Measurements from ENCODE around the gene CLECL1.
A peak's percentile ranks its signal among the peaks of the same experiment; 100 is the strongest.

CLECL1 gene

GRCh38 chr12:9736936-9737705, 4.2 kb upstream of the CLECL1 start:
- TF ChIP-seq Cebpa-rat (IDR thresholded peaks at IDR 0.05), result no peak
- no peaks in the 10 kb centered on the region for H3K36me3 ChIP-seq
- no peaks in the 10 kb centered on the region for H4K20me1 ChIP-seq
- H3K4me1 ChIP-seq, result peaks cover 36% of the 10 kb centered on the region
- peak overlapping the region; percentile 8; the same call in 1 of the 2 replicates for H3K9ac ChIP-seq
- H3K4me3 ChIP-seq, result no peak overlapping the region
- H3K4me2 ChIP-seq, result peak overlapping the region; percentile 65
- no peaks in the 10 kb centered on the region for H3K27me3 ChIP-seq
- peak overlapping the region; percentile 74 for H3K27ac ChIP-seq
- peaks cover 10% of the 10 kb centered on the region for H3K9me3 ChIP-seq

GRCh38 chr12:9735601-9736000, 2.7 kb upstream of the CLECL1 start:
- H3K9me3 ChIP-seq, result peaks cover 10% of the 10 kb centered on the region
- no peak overlapping the region for H3K4me2 ChIP-seq
- H3K9ac ChIP-seq, result no peak overlapping the region
- peaks cover 26% of the 10 kb centered on the region for H3K4me1 ChIP-seq
- H3K27ac ChIP-seq, result no peak overlapping the region
- H3K27me3 ChIP-seq, result no peaks in the 10 kb centered on the region
- no peak for TF ChIP-seq Cebpa-rat (IDR thresholded peaks at IDR 0.05)
- H4K20me1 ChIP-seq, result no peaks in the 10 kb centered on the region
- no peak overlapping the region for H3K4me3 ChIP-seq
- no peaks in the 10 kb centered on the region for H3K36me3 ChIP-seq

- H3K4me1 ChIP-seq, result peaks cover 7% of the 10 kb centered on the region
- H3K27me3 ChIP-seq, result no peaks in the 10 kb centered on the region
- no peak overlapping the region for H3K27ac ChIP-seq
- no peaks in the 10 kb centered on the region for H3K36me3 ChIP-seq
- no peak for TF ChIP-seq Cebpa-rat (IDR thresholded peaks at IDR 0.05)
- no peak overlapping the region for H3K4me2 ChIP-seq
- no peaks in the 10 kb centered on the region for H4K20me1 ChIP-seq
- H3K4me3 ChIP-seq, result no peak overlapping the region
- no peaks in the 10 kb centered on the region for H3K9me3 ChIP-seq
- H3K9ac ChIP-seq, result no peak overlapping the region
Observed at GRCh38 chr12:9731797-9732196, 1.1 kb downstream of the CLECL1 start.

GRCh38 chr12:9731393-9731792, 1.5 kb downstream of the CLECL1 start:
- H3K36me3 ChIP-seq, result no peaks in the 10 kb centered on the region
- H3K4me3 ChIP-seq, result no peak overlapping the region
- H3K4me1 ChIP-seq, result peaks cover 3% of the 10 kb centered on the region; the same call in 1 of the 2 replicates
- no peak overlapping the region for H3K9ac ChIP-seq
- H4K20me1 ChIP-seq, result no peaks in the 10 kb centered on the region
- no peak for TF ChIP-seq Cebpa-rat (IDR thresholded peaks at IDR 0.05)
- no peaks in the 10 kb centered on the region for H3K9me3 ChIP-seq
- no peak overlapping the region for H3K27ac ChIP-seq
- H3K27me3 ChIP-seq, result no peaks in the 10 kb centered on the region
- H3K4me2 ChIP-seq, result no peak overlapping the region

GRCh38 chr12:9730591-9730990, 2.3 kb downstream of the CLECL1 start:
- Histone ChIP-seq H3K27ac (no peak overlapping the region), H4K20me1 (no peaks in the 10 kb centered on the region), H3K36me3 (no peaks in the 10 kb centered on the region), H3K9me3 (no peaks in the 10 kb centered on the region), H3K9ac (no peak overlapping the region), H3K4me3 (no peak overlapping the region), H3K4me1 (no peaks in the 10 kb centered on the region), H3K27me3 (no peaks in the 10 kb centered on the region), H3K4me2 (no peak overlapping the region)
- TF ChIP-seq Cebpa-rat (IDR thresholded peaks at IDR 0.05), result no peak

- Histone ChIP-seq H3K9ac (no peak overlapping the region), H4K20me1 (no peaks in the 10 kb centered on the region), H3K4me2 (no peak overlapping the region), H3K4me3 (no peak overlapping the region), H3K27ac (no peak overlapping the region), H3K9me3 (no peaks in the 10 kb centered on the region), H3K36me3 (no peaks in the 10 kb centered on the region), H3K27me3 (no peaks in the 10 kb centered on the region), H3K4me1 (no peaks in the 10 kb centered on the region)
- no peak for TF ChIP-seq Cebpa-rat (IDR thresholded peaks at IDR 0.05)
Observed at GRCh38 chr12:9730011-9730410, 2.9 kb downstream of the CLECL1 start.

GRCh38 chr12:9729082-9729481, 3.8 kb downstream of the CLECL1 start:
- Histone ChIP-seq H3K4me1 (no peaks in the 10 kb centered on the region), H3K4me2 (no peak overlapping the region), H3K4me3 (no peak overlapping the region)

GRCh38 chr12:9727813-9728212, 5.1 kb downstream of the CLECL1 start:
- Histone ChIP-seq H4K20me1 (no peaks in the 10 kb centered on the region), H3K4me3 (no peak overlapping the region), H3K4me1 (0 out of 2 replicates have a peak, but pooled peaks cover under 1% of the 10 kb centered on the region), H3K27me3 (no peaks in the 10 kb centered on the region), H3K9me3 (no peaks in the 10 kb centered on the region), H3K27ac (no peak overlapping the region), H3K9ac (no peak overlapping the region), H3K4me2 (no peak overlapping the region), H3K36me3 (no peaks in the 10 kb centered on the region)
- no peak for TF ChIP-seq Cebpa-rat (IDR thresholded peaks at IDR 0.05)

More at GRCh38 chr12:9729082-9729481, 3.8 kb downstream of the CLECL1 start:
- Histone ChIP-seq H3K27ac (no peak overlapping the region), H3K36me3 (no peaks in the 10 kb centered on the region), H3K27me3 (no peaks in the 10 kb centered on the region), H3K9ac (no peak overlapping the region), H4K20me1 (no peaks in the 10 kb centered on the region), H3K9me3 (no peaks in the 10 kb centered on the region)
- TF ChIP-seq Cebpa-rat (IDR thresholded peaks at IDR 0.05), result no peak

- no peak overlapping the region for H3K4me2 ChIP-seq
- H3K27ac ChIP-seq, result no peak overlapping the region
Observed at GRCh38 chr12:9725213-9725870, 7.6 kb downstream of the CLECL1 start.

GRCh38 chr12:9724023-9724422, 8.9 kb downstream of the CLECL1 start:
- no peak overlapping the region for H3K9ac ChIP-seq
- peaks cover 33% of the 10 kb centered on the region for H3K4me1 ChIP-seq
- H3K27me3 ChIP-seq, result no peaks in the 10 kb centered on the region
- TF ChIP-seq Cebpa-rat (IDR thresholded peaks at IDR 0.05), result no peak
- H3K27ac ChIP-seq, result no peak overlapping the region
- no peak overlapping the region for H3K4me2 ChIP-seq
- H3K9me3 ChIP-seq, result no peaks in the 10 kb centered on the region
- H3K4me3 ChIP-seq, result no peak overlapping the region
- no peaks in the 10 kb centered on the region for H4K20me1 ChIP-seq
- H3K36me3 ChIP-seq, result no peaks in the 10 kb centered on the region

More at GRCh38 chr12:9725213-9725870, 7.6 kb downstream of the CLECL1 start:
- Histone ChIP-seq H3K36me3 (no peaks in the 10 kb centered on the region), H3K4me1 (peaks cover 24% of the 10 kb centered on the region), H3K4me3 (no peak overlapping the region), H4K20me1 (no peaks in the 10 kb centered on the region), H3K27me3 (no peaks in the 10 kb centered on the region), H3K9ac (no peak overlapping the region), H3K9me3 (no peaks in the 10 kb centered on the region)
- TF ChIP-seq Cebpa-rat (IDR thresholded peaks at IDR 0.05), result no peak

Data from BLaER1 (cell line).